C4-2B (cell line): ENCODE data around the gene MED15.

Experiments
- ZFX ChIP-seq: fragments of 450-650 bp; IDR thresholded peaks from 2 replicates; pipeline ENCODE4 v1.6.1; 2017
- TF ChIP-seq, protein P1 (sequence below): fragments of 450-650 bp; conservative IDR thresholded peaks from 2 replicates; pipeline ENCODE4 v1.5.1; 2017; ENCODE audit warnings: mild to moderate bottlenecking

- TF ChIP-seq, protein P1, sequence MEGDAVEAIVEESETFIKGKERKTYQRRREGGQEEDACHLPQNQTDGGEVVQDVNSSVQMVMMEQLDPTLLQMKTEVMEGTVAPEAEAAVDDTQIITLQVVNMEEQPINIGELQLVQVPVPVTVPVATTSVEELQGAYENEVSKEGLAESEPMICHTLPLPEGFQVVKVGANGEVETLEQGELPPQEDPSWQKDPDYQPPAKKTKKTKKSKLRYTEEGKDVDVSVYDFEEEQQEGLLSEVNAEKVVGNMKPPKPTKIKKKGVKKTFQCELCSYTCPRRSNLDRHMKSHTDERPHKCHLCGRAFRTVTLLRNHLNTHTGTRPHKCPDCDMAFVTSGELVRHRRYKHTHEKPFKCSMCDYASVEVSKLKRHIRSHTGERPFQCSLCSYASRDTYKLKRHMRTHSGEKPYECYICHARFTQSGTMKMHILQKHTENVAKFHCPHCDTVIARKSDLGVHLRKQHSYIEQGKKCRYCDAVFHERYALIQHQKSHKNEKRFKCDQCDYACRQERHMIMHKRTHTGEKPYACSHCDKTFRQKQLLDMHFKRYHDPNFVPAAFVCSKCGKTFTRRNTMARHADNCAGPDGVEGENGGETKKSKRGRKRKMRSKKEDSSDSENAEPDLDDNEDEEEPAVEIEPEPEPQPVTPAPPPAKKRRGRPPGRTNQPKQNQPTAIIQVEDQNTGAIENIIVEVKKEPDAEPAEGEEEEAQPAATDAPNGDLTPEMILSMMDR: no peak
- no peak for TF ChIP-seq ZFX
Observed at GRCh38 chr22:20465759-20466077, 41.7 kb upstream of the MED15 start.
